Neuronal stem cell (in vitro differentiated cells): ENCODE data around the gene HOXB1.

Experiments used
- DNase-seq: peaks from one replicate; pipeline ENCODE4 v3.0.0-alpha.2; 2013; ENCODE audit warnings: low spot score
- H2AFZ ChIP-seq: one replicate; pipeline ENCODE4 v1.6.1; 2013; ENCODE audit warnings: mild to moderate bottlenecking, low read length, inconsistent platforms
- H2AK5ac ChIP-seq: 2 replicates; pipeline ENCODE4 v1.6.1; 2013; ENCODE audit warnings: low read depth, mild to moderate bottlenecking, inconsistent platforms, low read length, moderate library complexity, mixed read lengths
- H2BK120ac ChIP-seq: 2 replicates; pipeline ENCODE4 v1.6.1; 2013; ENCODE audit warnings: low read depth, mild to moderate bottlenecking, inconsistent platforms, low read length, moderate library complexity, mixed read lengths
- H2BK12ac ChIP-seq: one replicate; pipeline ENCODE4 v1.6.1; 2013; ENCODE audit warnings: low read length, inconsistent platforms
- H2BK15ac ChIP-seq: 2 replicates; pipeline ENCODE4 v1.6.1; 2013; ENCODE audit warnings: mild to moderate bottlenecking, low read length, inconsistent platforms, mixed read lengths
- H2BK5ac ChIP-seq: one replicate; pipeline ENCODE4 v1.6.1; 2013; ENCODE audit warnings: inconsistent platforms, mild to moderate bottlenecking, low read length, moderate library complexity
- H3K14ac ChIP-seq: one replicate; pipeline ENCODE4 v1.6.1; 2013; ENCODE audit warnings: low read length, inconsistent platforms
- H3K18ac ChIP-seq: 2 replicates; pipeline ENCODE4 v1.6.1; 2013; ENCODE audit warnings: low read length, inconsistent platforms
- H3K23ac ChIP-seq: 2 replicates; pipeline ENCODE4 v1.6.1; 2013; ENCODE audit warnings: low read depth, mild to moderate bottlenecking, mixed read lengths, low read length, inconsistent platforms; ENCODE audit not compliant: poor library complexity
- H3K27ac ChIP-seq: replicated peaks from 3 replicates; pipeline ENCODE4 v1.5.1; 2013; ENCODE audit warnings: low read length, inconsistent platforms
- H3K27me3 ChIP-seq, 3 experiments: 2 replicates each; pipeline ENCODE4 v1.6.1; 2013; ENCODE audit warnings: low read length in 3 of 3, mild to moderate bottlenecking in 2 of 3, inconsistent platforms in 1 of 3, low read depth in 1 of 3, mixed read lengths in 1 of 3, moderate library complexity in 1 of 3; ENCODE audit not compliant: control insufficient read depth in 3 of 3, insufficient read depth in 3 of 3
- H3K36me3 ChIP-seq, 2 donors: replicated peaks in 1 of 2; 2 replicates each; pipeline ENCODE4 v1.6.1; 2013; ENCODE audit warnings: low read length in 2 of 2; ENCODE audit not compliant: control insufficient read depth in 2 of 2, insufficient read depth in 2 of 2
- H3K4ac ChIP-seq: 2 replicates; pipeline ENCODE4 v1.6.1; 2013; ENCODE audit warnings: inconsistent platforms, mild to moderate bottlenecking, low read length, moderate library complexity
- H3K4me1 ChIP-seq, 2 donors: 1 replicate in 1 of 2; 2 replicates in 1 of 2; pipeline ENCODE4 v1.6.1; 2013; ENCODE audit warnings: low read length in 2 of 2, low read depth in 1 of 2; ENCODE audit not compliant: control insufficient read depth in 2 of 2, insufficient read depth in 1 of 2
- H3K4me2 ChIP-seq: one replicate; pipeline ENCODE4 v1.6.1; 2013; ENCODE audit warnings: mild to moderate bottlenecking, low read length, inconsistent platforms; ENCODE audit not compliant: insufficient read depth, poor library complexity, severe bottlenecking
- H3K4me3 ChIP-seq, 2 donors: 2 replicates each; pipeline ENCODE4 v1.5.1; 2013; ENCODE audit warnings: low read length in 2 of 2, mild to moderate bottlenecking in 2 of 2, inconsistent platforms in 1 of 2, moderate library complexity in 1 of 2
- H3K79me1 ChIP-seq: one replicate; pipeline ENCODE4 v1.6.1; 2013; ENCODE audit warnings: low read depth, mild to moderate bottlenecking, inconsistent platforms, low read length, moderate library complexity
- H3K9ac ChIP-seq: one replicate; pipeline ENCODE4 v1.6.1; 2013; ENCODE audit warnings: mild to moderate bottlenecking, low read depth, low read length, inconsistent platforms; ENCODE audit not compliant: poor library complexity
- H3K9me3 ChIP-seq, 2 donors: replicated peaks in 1 of 2; 2 replicates each; pipeline versions ENCODE3 to v1.6.1; 2013; ENCODE audit warnings: low read length in 2 of 2, mild to moderate bottlenecking in 2 of 2, inconsistent platforms in 1 of 2, low read depth in 1 of 2, mixed read lengths in 1 of 2, moderate library complexity in 1 of 2; ENCODE audit not compliant: control insufficient read depth in 2 of 2, insufficient read depth in 1 of 2
- H4K8ac ChIP-seq: one replicate; pipeline ENCODE4 v1.6.1; 2013; ENCODE audit warnings: low read depth, mild to moderate bottlenecking, inconsistent platforms, low read length, moderate library complexity
- H4K91ac ChIP-seq: one replicate; pipeline ENCODE4 v1.6.1; 2013; ENCODE audit warnings: low read length, low read depth, mild to moderate bottlenecking, inconsistent platforms; ENCODE audit not compliant: poor library complexity
- WGBS, 2 donors: extraction: QIAGEN DNeasy Blood & Tissue Kit; methylation state at CpG; one replicate each; pipeline ENCODE4 v1.1.7; 2013; ENCODE audit warnings: missing lambda C conversion rate in 2 of 2, mixed read lengths in 1 of 2; ENCODE audit not compliant: insufficient read length in 2 of 2, insufficient replicate concordance in 1 of 2; ENCODE audit errors: extremely low coverage in 2 of 2; 5-methylcytosine and 5-hydroxymethylcytosine counted together

Gene HOXB1

GRCh38 chr17:48494335-48494734 lies 36.5 kb downstream of the HOXB1 start:
- no peak for DNase-seq
- no peak overlapping the region for H4K8ac ChIP-seq
- H2AK5ac ChIP-seq: no peak overlapping the region
- H3K27me3 ChIP-seq: peaks cover 6 to 76% (median 18%) of the 10 kb centered on the region in 3 experiments
- peaks cover 0 to 4% of the 10 kb centered on the region in 2 donors for H3K4me1 ChIP-seq
- no CpG with 5 or more reads among the region's 8 CpGs for WGBS, 2 donors
- H3K4me2 ChIP-seq: no peak overlapping the region
- H2BK120ac ChIP-seq: no peak overlapping the region
- H3K36me3 ChIP-seq: no peaks in the 10 kb centered on the region
- no peak overlapping the region for H4K91ac ChIP-seq
- no peak overlapping the region for H2AFZ ChIP-seq
- H2BK15ac ChIP-seq: no peak overlapping the region
- no peak overlapping the region for H2BK12ac ChIP-seq
- H3K9ac ChIP-seq: no peak overlapping the region
- H3K9me3 ChIP-seq: no peaks in the 10 kb centered on the region
- no peak overlapping the region for H3K18ac ChIP-seq
- no peak overlapping the region for H2BK5ac ChIP-seq
- H3K14ac ChIP-seq: no peak overlapping the region
- H3K23ac ChIP-seq: no peak overlapping the region
- no peak overlapping the region for H3K4ac ChIP-seq
- H3K27ac ChIP-seq: no peak overlapping the region
- H3K79me1 ChIP-seq: no peaks in the 10 kb centered on the region
- no peak overlapping the region for H3K4me3 ChIP-seq

GRCh38 chr17:48492401-48493298 lies 38.2 kb downstream of the HOXB1 start:
- no CpG with 5 or more reads among the region's 53 CpGs for WGBS, 2 donors
- peak overlapping the region in 1 of 2 donors; percentile 73 for H3K4me3 ChIP-seq
- peak overlapping the region; percentile 71 for H2AFZ ChIP-seq
- peak overlapping the region; percentile 66 for H3K9ac ChIP-seq
- H2AK5ac ChIP-seq: no peak overlapping the region
- peak overlapping the region; percentile 89 for H3K23ac ChIP-seq
- peaks cover 6 to 77% (median 18%) of the 10 kb centered on the region in 3 experiments for H3K27me3 ChIP-seq
- no peak overlapping the region for H3K14ac ChIP-seq
- H3K36me3 ChIP-seq: no peaks in the 10 kb centered on the region
- H2BK5ac ChIP-seq: no peak overlapping the region
- H2BK12ac ChIP-seq: no peak overlapping the region
- H3K79me1 ChIP-seq: no peaks in the 10 kb centered on the region
- no peak overlapping the region for H4K91ac ChIP-seq
- no peak overlapping the region for H3K4ac ChIP-seq
- no peak overlapping the region for H2BK120ac ChIP-seq
- peak overlapping the region; percentile 86 for H3K18ac ChIP-seq
- H3K9me3 ChIP-seq: no peaks in the 10 kb centered on the region
- no peak overlapping the region for H2BK15ac ChIP-seq
- no peak for DNase-seq
- no peak overlapping the region for H3K27ac ChIP-seq
- peak overlapping the region; percentile 75 for H3K4me2 ChIP-seq
- no peak overlapping the region for H4K8ac ChIP-seq
- peaks cover 0 to 4% of the 10 kb centered on the region in 2 donors for H3K4me1 ChIP-seq

- WGBS, 2 donors: no CpG with 5 or more reads among the region's 3 CpGs
- no peak overlapping the region for H3K4me3 ChIP-seq
Measured at GRCh38 chr17:48491527-48492273, 39.1 kb downstream of the HOXB1 start.

GRCh38 chr17:48490451-48490892 lies 40.3 kb downstream of the HOXB1 start:
- Histone ChIP-seq H2BK12ac (no peak overlapping the region), H4K8ac (no peak overlapping the region), H3K79me1 (no peaks in the 10 kb centered on the region), H4K91ac (no peak overlapping the region), H3K4me2 (no peak overlapping the region), H2BK5ac (no peak overlapping the region), H2AK5ac (no peak overlapping the region), H3K36me3 (no peaks in the 10 kb centered on the region), H3K9ac (no peak overlapping the region), H3K4me1 (peaks cover 0 to 4% of the 10 kb centered on the region in 2 donors), H3K9me3 (no peaks in the 10 kb centered on the region), H2BK120ac (no peak overlapping the region), H2AFZ (no peak overlapping the region), H3K14ac (no peak overlapping the region), H3K4ac (no peak overlapping the region), H3K4me3 (no peak overlapping the region), H2BK15ac (no peak overlapping the region), H3K27me3 (peaks cover 6 to 68% (median 18%) of the 10 kb centered on the region in 3 experiments), H3K27ac (no peak overlapping the region), H3K18ac (no peak overlapping the region), H3K23ac (no peak overlapping the region)
- DNase-seq: no peak
- no CpG with 5 or more reads among the region's 2 CpGs for WGBS, 2 donors

More at GRCh38 chr17:48491527-48492273, 39.1 kb downstream of the HOXB1 start:
- no peak overlapping the region for H2BK120ac ChIP-seq
- H2AK5ac ChIP-seq: no peak overlapping the region
- no peak overlapping the region for H2AFZ ChIP-seq
- no peak overlapping the region for H3K4me2 ChIP-seq
- no peak overlapping the region for H2BK15ac ChIP-seq
- DNase-seq: no peak
- H4K91ac ChIP-seq: no peak overlapping the region
- H3K14ac ChIP-seq: no peak overlapping the region
- H3K27me3 ChIP-seq: peaks cover 6 to 75% (median 18%) of the 10 kb centered on the region in 3 experiments
- no peak overlapping the region for H3K18ac ChIP-seq
- no peak overlapping the region for H3K4ac ChIP-seq
- no peak overlapping the region for H3K9ac ChIP-seq
- H4K8ac ChIP-seq: no peak overlapping the region
- no peaks in the 10 kb centered on the region for H3K36me3 ChIP-seq
- H2BK12ac ChIP-seq: no peak overlapping the region
- H3K23ac ChIP-seq: no peak overlapping the region
- H3K27ac ChIP-seq: no peak overlapping the region
- H3K79me1 ChIP-seq: no peaks in the 10 kb centered on the region
- no peaks in the 10 kb centered on the region for H3K9me3 ChIP-seq
- H2BK5ac ChIP-seq: no peak overlapping the region
- H3K4me1 ChIP-seq: peaks cover 0 to 4% of the 10 kb centered on the region in 2 donors
